ENCODE data around the gene CIART. TPM values are rescaled to one million over a fixed set of nuclear protein-coding genes. Genes with fewer than 3 reads are reported as not detected.

The CIART gene
- total and polyA plus RNA-seq, 10 donors, result 0.83 to 3.9 (median 1.5) TPM; not detected in 1

GRCh38 chr1:150288382-150288781 is 6.0 kb downstream of the CIART start:
- DNase-seq, result no peak
- WGBS, 5 donors, result 87 to 94% (median 89%) methylated on average over 1 of the region's 1 CpG
- Histone ChIP-seq H3K4me1 (peaks cover 3 to 10% (median 9%) of the 10 kb centered on the region in 6 donors), H3K36me3 (peaks cover 0 to 6% (median 0%) of the 10 kb centered on the region in 6 donors), H3K27ac (no peak overlapping the region), H3K9me3 (no peaks in the 10 kb centered on the region), H3K4me3 (no peak overlapping the region), H3K27me3 (replicated peaks in 1 of 7) (no peaks in the 10 kb centered on the region)
- intact Hi-C loops (cut with DNase I; ENCODE audit: low total_unique reads), result no loop called here
- TF ChIP-seq CTCF (IDR thresholded peaks at IDR 0.05 in 8 of 11, conservative IDR thresholded peaks at IDR 0.05 in 3 of 11) (no peak), POLR2AphosphoS5 (IDR thresholded peaks at IDR 0.05) (no peak), POLR2A (IDR thresholded peaks at IDR 0.05) (no peak)

GRCh38 chr1:150288822-150289221 is 6.5 kb downstream of the CIART start:
- Histone ChIP-seq H3K9me3 (no peaks in the 10 kb centered on the region), H3K27me3 (replicated peaks in 1 of 7) (no peaks in the 10 kb centered on the region), H3K27ac (no peak overlapping the region), H3K36me3 (peaks cover 0 to 6% (median 0%) of the 10 kb centered on the region in 6 donors), H3K4me3 (no peak overlapping the region), H3K4me1 (peaks cover 3 to 13% (median 10%) of the 10 kb centered on the region in 6 donors)
- intact Hi-C loops (cut with DNase I; ENCODE audit: low total_unique reads), result no loop called here
- DNase-seq, result no peak
- WGBS, 5 donors, result 89 to 97% (median 94%) methylated on average over 4 of the region's 4 CpGs
- TF ChIP-seq POLR2AphosphoS5 (IDR thresholded peaks at IDR 0.05) (no peak), CTCF (IDR thresholded peaks at IDR 0.05 in 8 of 11, conservative IDR thresholded peaks at IDR 0.05 in 3 of 11) (no peak), POLR2A (IDR thresholded peaks at IDR 0.05) (no peak)

DNA sequence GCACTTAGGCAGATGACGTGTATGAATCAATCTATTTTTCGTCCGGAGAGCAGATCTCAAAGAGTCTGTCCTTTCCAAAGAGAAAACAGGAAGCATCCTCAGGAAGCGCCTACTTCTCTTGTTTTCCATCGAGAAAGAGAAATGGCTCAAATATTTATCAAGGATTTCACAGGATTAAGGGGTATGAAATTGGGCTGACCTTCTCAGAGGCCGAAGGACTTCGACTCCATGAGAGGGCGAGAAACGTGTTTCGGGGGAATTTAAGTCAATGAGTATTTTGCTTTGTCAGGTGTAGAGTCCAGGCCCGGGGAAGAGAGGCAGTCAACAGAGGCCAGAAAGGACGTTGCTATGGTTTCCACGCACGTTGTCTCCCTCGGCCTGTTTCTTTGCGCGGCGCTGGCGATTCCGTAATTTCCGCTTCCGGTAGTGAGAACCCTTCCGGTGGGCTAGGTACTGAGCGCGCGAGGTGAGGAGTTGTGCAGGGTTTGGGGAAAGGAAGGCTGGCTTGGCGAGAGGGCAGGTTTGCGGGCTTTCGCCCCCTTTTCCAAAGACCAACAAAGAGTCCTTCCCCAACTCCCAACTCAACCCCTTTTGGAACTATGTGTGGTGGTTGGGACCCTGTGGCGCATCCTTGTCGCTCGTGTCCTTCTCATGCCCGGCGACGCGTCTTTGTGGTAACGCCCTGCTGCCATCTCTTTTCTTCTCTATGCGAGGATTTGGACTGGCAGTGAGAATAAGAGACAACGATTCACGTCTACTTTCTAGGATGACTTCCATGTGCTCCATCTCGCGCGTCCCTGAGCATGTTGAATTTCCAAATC is 11.3 kb downstream of the CIART start, which contains the start of gene MRPS21:
Gene MRPS21 (plus strand): TSS at position 429 of the 821 bp plus-strand sequence. CDS start 506 bp downstream, outside the sequence.
- intact Hi-C loops (cut with DNase I; ENCODE audit: low total_unique reads), result no loop called here

More for the DNA sequence above, 11.3 kb downstream of the CIART start, which contains the start of gene MRPS21:
- Histone ChIP-seq H3K27me3 (replicated peaks in 1 of 7) (no peaks in the 10 kb centered on the region), H3K36me3 (peaks cover 0 to 39% (median 21%) of the 10 kb centered on the region in 6 donors), H3K27ac (peak within 1 kb of the TSS; percentile 74 to 90 (median 87)), H3K9me3 (no peaks in the 10 kb centered on the region), H3K4me1 (peaks cover 10 to 44% (median 24%) of the 10 kb centered on the region in 6 donors), H3K4me3 (peak within 1 kb of the TSS; percentile 58 to 87 (median 71))
- DNase-seq, result peak; percentile 95
- TF ChIP-seq CTCF (IDR thresholded peaks at IDR 0.05 in 8 of 11, conservative IDR thresholded peaks at IDR 0.05 in 3 of 11) (no peak), POLR2A (IDR thresholded peaks at IDR 0.05) (peak in 1 of 3 donors; percentile 70), POLR2AphosphoS5 (IDR thresholded peaks at IDR 0.05) (peak; percentile 84 to 98 (median 93))
- WGBS, 5 donors, result 3 to 5% (median 3%) methylated on average over 41 to 43 of the region's 43 CpGs

Data from spleen (tissue), 11 donors.